ES-I3 (cell line): ENCODE data around the gene IL32.
"Not testable (repeated sequence)": the region's sequence is repeated elsewhere in the genome, so short reads cannot be mapped to it uniquely, and the experiment has no call there.

Experiments used
- H3K36me3 ChIP-seq: 2 replicates; pipeline ENCODE4 v1.6.1; 2013; ENCODE audit warnings: mild to moderate bottlenecking, low read length, control low read depth, moderate library complexity; ENCODE audit not compliant: insufficient read depth
- H3K4me1 ChIP-seq: 2 replicates; pipeline ENCODE4 v1.6.1; 2013; ENCODE audit warnings: mild to moderate bottlenecking, control low read depth, low read length; ENCODE audit not compliant: insufficient read depth
- H3K9ac ChIP-seq: 2 replicates; pipeline ENCODE4 v1.6.1; 2013; ENCODE audit warnings: low read depth, mild to moderate bottlenecking, low read length, moderate library complexity
- H3K9me3 ChIP-seq: 2 replicates; pipeline ENCODE4 v1.6.1; 2013; ENCODE audit warnings: mild to moderate bottlenecking, low read length, moderate library complexity; ENCODE audit not compliant: control insufficient read depth, insufficient read depth

IL32 gene

DNA sequence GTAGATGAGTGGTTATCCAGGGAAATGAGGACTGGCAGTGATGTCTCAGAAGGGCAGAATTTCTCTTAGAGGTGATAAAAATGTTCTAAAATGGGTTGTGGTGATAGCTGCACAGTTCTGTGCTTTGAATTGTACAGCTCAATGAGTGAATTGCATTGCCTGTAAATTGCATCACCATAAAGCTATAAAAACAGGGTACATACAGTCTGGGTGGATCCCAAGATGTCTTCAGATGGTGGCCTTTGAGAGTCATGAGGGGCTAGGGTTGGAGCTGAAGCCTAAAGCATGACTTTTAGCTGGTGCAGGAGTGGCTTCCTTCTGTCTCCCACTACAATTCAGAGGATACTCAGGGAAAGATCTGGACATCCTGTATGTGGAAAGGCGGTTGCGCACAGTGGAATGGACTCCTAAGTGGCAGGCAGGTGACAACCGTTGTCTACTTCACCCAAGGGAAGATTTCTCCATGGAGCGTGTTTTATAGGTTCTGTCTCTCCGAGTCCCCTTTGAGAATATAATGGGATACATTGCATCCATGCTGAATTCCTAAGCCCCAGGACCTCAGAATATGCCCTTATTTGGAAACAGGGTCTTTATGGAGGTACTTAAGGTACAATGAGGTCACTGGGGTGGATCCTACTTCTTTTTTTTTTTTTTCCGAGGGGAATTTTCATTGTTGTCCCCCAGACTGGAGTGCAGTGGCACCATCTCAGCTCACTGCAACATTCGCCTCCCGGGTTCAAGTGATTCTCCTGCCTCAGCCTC is 1.6 kb upstream of the IL32 start:
- H3K36me3 ChIP-seq = no peaks in the 10 kb centered on the region
- no peaks in the 10 kb centered on the region for H3K9me3 ChIP-seq
- H3K9ac ChIP-seq = no peak overlapping the region
- peaks cover 11% of the 10 kb centered on the region; the same call in 1 of the 2 replicates for H3K4me1 ChIP-seq

GRCh38 chr16:3065742-3066439 is 451 bp downstream of the IL32 start:
- H3K4me1 ChIP-seq = peaks cover 14% of the 10 kb centered on the region

DNA sequence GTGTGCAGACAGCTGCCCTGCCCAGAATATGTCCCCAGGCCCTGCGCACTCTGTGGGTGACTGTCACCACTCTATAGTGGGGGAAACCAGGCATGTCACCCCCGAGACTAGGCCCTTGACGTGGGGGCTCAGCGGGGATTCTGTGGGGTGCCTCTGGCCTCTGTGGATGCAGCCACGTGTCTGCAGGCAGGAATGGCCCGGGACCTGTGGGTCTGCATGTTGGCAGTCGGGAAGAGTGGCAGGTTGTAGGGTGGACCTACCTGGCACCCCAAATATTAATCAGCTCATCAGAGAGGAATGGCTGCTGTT is 954 bp downstream of the IL32 start:
- peaks cover 14% of the 10 kb centered on the region for H3K4me1 ChIP-seq
- H3K9ac ChIP-seq = no peak overlapping the region
- no peaks in the 10 kb centered on the region for H3K36me3 ChIP-seq
- H3K9me3 ChIP-seq = no peaks in the 10 kb centered on the region

More at GRCh38 chr16:3065742-3066439, 451 bp downstream of the IL32 start:
- no peaks in the 10 kb centered on the region for H3K36me3 ChIP-seq
- H3K9ac ChIP-seq = peak overlapping the region; percentile 19; the same call in 1 of the 2 replicates
- H3K9me3 ChIP-seq = no peaks in the 10 kb centered on the region

- no peaks in the 10 kb centered on the region for H3K9me3 ChIP-seq
- H3K4me1 ChIP-seq = peaks cover 14% of the 10 kb centered on the region
- no peak overlapping the region for H3K9ac ChIP-seq
- no peaks in the 10 kb centered on the region for H3K36me3 ChIP-seq
Observed at GRCh38 chr16:3068487-3068886, 3.0 kb downstream of the IL32 start.

DNA sequence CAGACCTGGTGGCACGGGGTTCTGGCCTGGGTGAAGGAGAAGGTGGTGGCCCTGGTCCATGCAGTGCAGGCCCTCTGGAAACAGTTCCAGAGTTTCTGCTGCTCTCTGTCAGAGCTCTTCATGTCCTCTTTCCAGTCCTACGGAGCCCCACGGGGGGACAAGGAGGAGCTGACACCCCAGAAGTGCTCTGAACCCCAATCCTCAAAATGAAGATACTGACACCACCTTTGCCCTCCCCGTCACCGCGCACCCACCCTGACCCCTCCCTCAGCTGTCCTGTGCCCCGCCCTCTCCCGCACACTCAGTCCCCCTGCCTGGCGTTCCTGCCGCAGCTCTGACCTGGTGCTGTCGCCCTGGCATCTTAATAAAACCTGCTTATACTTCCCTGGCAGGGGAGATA is 3.7 kb downstream of the IL32 start:
- H3K9me3 ChIP-seq, H3K36me3 ChIP-seq, H3K9ac ChIP-seq: not testable (repeated sequence)
- H3K4me1 ChIP-seq = peaks cover 14% of the 10 kb centered on the region

- Histone ChIP-seq H3K9me3 (no peaks in the 10 kb centered on the region), H3K36me3 (no peaks in the 10 kb centered on the region), H3K9ac (no peak overlapping the region), H3K4me1 (peaks cover 3% of the 10 kb centered on the region)
Observed at GRCh38 chr16:3070608-3071111, 5.2 kb downstream of the IL32 start.

- peaks cover 3% of the 10 kb centered on the region; the same call in 1 of the 2 replicates for H3K4me1 ChIP-seq
- H3K9ac ChIP-seq = no peak overlapping the region
- no peaks in the 10 kb centered on the region for H3K36me3 ChIP-seq
- H3K9me3 ChIP-seq = no peaks in the 10 kb centered on the region
Observed at GRCh38 chr16:3071655-3072054, 6.2 kb downstream of the IL32 start.

DNA sequence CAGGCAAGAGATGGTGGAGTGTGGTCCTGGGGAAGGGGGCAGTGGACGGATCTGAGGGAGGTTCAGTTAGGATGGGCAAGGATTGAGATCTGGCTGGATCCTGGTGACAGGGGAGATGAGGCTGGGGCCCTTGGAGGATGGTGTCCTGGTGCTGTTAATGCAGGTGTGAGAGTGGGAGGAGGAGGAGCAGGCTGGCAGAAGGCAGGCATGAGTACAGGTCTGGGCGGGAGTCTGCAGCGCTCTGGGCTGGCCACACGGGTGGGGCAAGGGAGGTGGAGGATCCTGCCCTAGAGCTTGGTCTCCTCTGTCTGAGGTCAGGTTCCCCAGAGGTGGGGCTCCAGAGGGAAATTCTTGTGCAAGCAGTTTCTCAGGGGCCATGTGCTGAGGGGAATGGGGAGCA is 6.7 kb downstream of the IL32 start:
- H3K9me3 ChIP-seq, H3K4me1 ChIP-seq, H3K36me3 ChIP-seq, H3K9ac ChIP-seq: not testable (repeated sequence)

DNA sequence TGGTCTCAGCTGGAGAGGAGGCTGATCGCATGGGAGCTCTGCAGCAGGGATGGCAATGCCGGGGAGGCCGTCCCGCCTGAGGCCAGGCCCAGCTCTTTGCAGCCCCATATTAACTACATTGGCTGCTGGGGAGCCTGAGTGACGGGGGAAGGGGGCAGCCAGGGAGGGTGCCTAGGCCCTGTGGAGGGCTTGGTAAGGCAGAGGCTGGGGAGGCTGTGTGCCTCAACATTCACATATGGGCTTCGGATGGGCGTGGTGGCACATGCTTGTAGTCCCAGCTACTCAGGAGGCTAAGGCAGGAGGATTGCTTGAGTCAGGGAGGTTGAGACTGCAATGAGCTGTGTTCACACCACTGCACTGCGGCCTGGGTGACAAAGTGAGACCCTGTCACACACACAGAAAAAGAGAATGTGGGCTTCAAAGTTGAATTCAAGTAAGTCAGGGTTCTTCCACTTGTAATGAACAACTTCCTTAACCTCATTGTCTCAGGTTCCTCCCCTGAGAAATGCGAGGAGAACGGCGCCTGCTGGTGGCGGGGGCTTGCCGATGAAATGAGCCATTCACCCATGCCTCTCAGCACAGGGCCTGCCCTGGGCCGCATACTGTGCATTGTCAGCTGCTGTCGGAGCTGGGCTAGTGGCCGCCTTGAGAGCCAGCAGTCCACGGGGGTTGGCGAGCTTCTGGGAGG is 7.3 kb downstream of the IL32 start:
- not testable (repeated sequence) for H3K9me3 ChIP-seq, H3K4me1 ChIP-seq, H3K9ac ChIP-seq, H3K36me3 ChIP-seq

GRCh38 chr16:3073448-3073847 is 8.0 kb downstream of the IL32 start:
- Histone ChIP-seq H3K36me3 (no peaks in the 10 kb centered on the region), H3K4me1 (peaks cover 3% of the 10 kb centered on the region; the same call in 1 of the 2 replicates), H3K9me3 (no peaks in the 10 kb centered on the region), H3K9ac (no peak overlapping the region)

GRCh38 chr16:3074860-3075522 is 9.6 kb downstream of the IL32 start:
- Histone ChIP-seq H3K4me1 (peaks cover 3% of the 10 kb centered on the region; the same call in 1 of the 2 replicates), H3K9me3 (no peaks in the 10 kb centered on the region), H3K36me3 (no peaks in the 10 kb centered on the region), H3K9ac (no peak overlapping the region)

GRCh38 chr16:3075523-3075915 is 10.1 kb downstream of the IL32 start:
- Histone ChIP-seq H3K9me3 (no peaks in the 10 kb centered on the region), H3K9ac (no peak overlapping the region), H3K4me1 (no peaks in the 10 kb centered on the region; the same call in 1 of the 2 replicates), H3K36me3 (no peaks in the 10 kb centered on the region)

DNA sequence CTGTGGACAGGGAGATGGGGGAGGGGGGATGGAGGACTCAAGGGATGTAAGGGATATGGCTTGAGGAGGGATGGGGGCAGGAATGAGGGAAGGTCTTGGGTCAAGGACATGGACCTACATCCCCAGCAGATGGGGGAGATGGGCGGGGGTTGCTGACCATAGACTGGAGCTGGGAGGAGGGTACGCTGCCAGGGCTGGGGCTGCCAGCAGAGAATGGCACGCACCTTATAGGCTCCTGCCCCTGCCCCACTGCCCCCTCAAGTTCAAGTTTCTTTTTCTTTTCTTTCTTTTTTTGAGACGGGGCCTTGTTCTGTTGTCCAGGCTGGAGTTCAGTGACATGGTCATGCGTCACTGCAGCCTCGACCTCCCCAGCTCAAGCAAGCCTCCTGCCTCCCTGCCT is 10.5 kb downstream of the IL32 start:
- not testable (repeated sequence) for H3K9ac ChIP-seq, H3K9me3 ChIP-seq, H3K4me1 ChIP-seq, H3K36me3 ChIP-seq

- H3K36me3 ChIP-seq = no peaks in the 10 kb centered on the region
- H3K9me3 ChIP-seq = no peaks in the 10 kb centered on the region
- H3K4me1 ChIP-seq = no peaks in the 10 kb centered on the region; the same call in 1 of the 2 replicates
- H3K9ac ChIP-seq = no peak overlapping the region
Observed at GRCh38 chr16:3076577-3076976, 11.1 kb downstream of the IL32 start.
